Omental fat pad (tissue), 4 donors: ENCODE measurements around the gene SULT2B1. TPM values are rescaled to one million over a fixed set of nuclear protein-coding genes. Genes with fewer than 3 reads are reported as not detected.

Source experiments
- ATAC-seq: fragments of 150-250 bp; one replicate; pipeline ENCODE4 v1.9.1; 2016; ENCODE audit warnings: mild to moderate bottlenecking, moderate library complexity; ENCODE audit not compliant: low FRiP score
- DNase-seq: peaks from one replicate; pipeline ENCODE4 v3.0.0-alpha.2; 2019; ENCODE audit warnings: low spot score
- total RNA-seq, 4 donors: library from RNA; depleted of rRNA; stranded (reverse); fragments of >200 nt; gene quantifications; one replicate each; pipeline ENCODE4 v1.1.0, GENCODE V29; 2016
- TF ChIP-seq, protein P1 (sequence below), 3 donors: fragments of 450-650 bp; IDR thresholded peaks; one replicate each; pipeline ENCODE4 v1.5.1; 2016 to 2017; ENCODE audit warnings: antibody characterized with exemption in 3 of 3, mild to moderate bottlenecking in 3 of 3, moderate library complexity in 2 of 3

Gene SULT2B1
- total RNA-seq, 4 donors from 2014 or later, result not detected

DNA sequence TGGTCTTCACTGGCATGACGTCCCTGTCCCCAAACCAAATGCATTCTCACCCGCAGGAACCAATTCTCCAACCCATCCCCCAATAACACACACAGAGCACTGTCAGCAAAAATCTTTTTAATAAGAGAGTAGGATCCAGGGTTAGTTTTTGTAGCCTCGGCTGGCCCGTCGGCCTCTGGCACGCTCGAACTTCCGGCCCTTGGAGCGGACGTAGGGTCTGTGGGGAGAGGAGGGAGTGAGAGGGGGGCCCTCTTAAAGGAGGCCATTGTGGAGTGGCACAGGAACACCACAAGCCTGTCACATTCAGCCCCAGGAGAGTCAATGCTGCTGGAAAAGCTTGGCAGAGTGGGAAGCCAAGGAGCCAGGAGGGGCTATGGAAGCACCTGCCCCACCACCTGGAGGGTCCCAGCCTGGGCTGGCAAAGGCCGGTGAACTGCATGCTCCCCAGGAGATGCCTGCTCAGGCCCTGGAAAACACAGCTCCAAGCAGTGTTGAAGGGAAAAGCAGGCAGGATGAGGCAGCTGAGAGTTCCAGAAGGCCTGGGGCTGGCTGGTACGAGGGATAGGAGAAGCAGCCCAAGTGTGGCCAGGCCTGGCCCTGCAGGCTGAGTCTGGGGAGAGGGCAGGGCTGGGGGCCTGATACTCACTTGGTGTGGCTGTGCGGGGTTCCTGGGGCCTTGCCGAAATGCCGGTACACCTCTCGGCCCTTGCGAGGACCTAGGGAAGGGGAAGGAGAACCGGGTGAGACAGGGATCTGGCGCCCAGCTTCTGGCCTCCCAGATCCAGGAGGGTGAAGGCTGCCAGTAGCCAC, 63.5 kb downstream of the SULT2B1 start:
- DNase-seq, result no peak
- TF ChIP-seq, protein P1, sequence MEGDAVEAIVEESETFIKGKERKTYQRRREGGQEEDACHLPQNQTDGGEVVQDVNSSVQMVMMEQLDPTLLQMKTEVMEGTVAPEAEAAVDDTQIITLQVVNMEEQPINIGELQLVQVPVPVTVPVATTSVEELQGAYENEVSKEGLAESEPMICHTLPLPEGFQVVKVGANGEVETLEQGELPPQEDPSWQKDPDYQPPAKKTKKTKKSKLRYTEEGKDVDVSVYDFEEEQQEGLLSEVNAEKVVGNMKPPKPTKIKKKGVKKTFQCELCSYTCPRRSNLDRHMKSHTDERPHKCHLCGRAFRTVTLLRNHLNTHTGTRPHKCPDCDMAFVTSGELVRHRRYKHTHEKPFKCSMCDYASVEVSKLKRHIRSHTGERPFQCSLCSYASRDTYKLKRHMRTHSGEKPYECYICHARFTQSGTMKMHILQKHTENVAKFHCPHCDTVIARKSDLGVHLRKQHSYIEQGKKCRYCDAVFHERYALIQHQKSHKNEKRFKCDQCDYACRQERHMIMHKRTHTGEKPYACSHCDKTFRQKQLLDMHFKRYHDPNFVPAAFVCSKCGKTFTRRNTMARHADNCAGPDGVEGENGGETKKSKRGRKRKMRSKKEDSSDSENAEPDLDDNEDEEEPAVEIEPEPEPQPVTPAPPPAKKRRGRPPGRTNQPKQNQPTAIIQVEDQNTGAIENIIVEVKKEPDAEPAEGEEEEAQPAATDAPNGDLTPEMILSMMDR (IDR thresholded peaks at IDR 0.05), result no peak
- ATAC-seq, result no peak

DNA sequence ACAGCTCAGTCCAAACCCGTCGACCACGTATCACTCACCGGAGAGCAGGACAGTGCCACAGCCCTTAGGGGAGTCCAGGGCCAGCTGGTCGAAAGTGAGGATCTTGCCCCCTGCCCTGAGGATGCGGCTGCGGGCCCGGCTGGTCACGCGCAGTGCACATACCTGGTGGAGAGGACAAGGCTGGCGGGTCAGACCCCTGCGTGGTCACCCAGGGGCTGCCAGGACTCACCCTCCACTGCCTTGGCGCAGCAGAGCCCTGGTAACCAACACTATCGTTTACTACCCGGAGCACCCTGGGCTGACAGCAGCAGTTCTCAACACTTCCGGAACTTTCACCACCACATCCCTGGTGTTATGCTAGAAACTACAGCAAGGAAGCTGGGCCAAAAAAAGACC, 64.1 kb downstream of the SULT2B1 start:
- no peak for ATAC-seq
- TF ChIP-seq, protein P1 (IDR thresholded peaks at IDR 0.05), result no peak
- no peak for DNase-seq

DNA sequence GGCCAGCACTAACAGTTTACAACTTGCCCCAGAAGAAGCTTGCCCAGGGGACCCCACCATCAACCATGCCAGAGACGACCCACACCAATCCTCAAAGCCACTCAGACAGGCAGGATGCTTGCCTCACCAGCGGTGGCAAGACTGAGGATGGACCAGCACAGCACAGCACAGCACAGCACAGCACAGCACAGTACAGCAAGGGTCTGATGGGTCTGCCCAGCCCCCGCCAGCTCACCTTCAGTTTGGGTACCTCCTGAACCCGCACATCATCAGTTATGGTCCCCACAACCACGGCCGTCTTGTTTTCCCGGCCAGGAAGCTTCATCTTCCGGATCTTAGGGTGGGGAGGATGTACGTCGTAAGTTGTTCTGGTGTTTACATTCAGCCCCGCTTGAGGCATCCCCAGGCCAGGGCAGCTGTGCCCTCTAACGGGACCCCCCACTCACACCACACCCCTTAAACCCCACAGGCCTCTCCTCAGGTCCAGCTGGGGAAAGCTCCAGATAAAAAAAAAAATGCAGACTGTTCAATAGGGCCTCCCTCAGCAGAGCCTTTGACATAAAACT, 64.6 kb downstream of the SULT2B1 start:
- no peak for ATAC-seq
- DNase-seq, result no peak
- TF ChIP-seq, protein P1 (IDR thresholded peaks at IDR 0.05), result no peak

DNA sequence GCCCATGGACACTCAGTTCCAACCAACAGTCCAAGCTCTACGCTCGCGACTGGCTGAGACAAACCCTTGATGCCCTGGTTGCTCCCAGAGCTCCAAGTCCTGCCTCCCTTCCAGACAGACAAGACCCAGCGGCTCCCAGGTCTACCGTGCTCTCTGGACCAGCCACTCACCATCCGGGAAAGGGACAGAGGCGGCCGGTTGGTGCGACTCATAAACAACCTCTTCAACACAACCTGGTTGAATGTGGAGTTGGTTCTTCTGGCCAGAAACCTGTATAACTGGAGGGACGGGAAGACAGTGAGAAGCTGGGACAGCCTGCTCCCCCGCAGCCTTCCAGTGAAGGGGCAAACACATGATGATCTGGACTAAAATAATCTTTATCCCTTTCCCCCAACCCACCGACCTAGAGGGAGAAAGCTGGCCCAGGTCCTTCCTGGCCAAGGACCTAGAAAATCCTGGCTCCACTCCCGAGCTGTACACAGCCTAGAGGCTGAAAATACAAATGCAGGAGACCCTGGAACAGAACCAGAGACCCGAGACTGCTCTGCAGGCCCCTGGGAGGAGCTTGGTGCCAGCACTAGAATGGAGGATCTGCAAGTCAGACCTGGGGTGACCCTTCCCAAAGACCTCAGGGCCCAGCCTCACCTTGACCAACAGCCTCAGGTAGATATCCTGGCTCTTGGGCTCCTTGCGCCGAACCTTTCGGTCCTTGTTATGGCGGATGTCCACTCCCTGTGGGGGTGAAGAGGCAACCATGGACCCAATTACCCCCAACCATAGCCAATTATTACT, 65.4 kb downstream of the SULT2B1 start:
- no peak for ATAC-seq
- DNase-seq, result no peak
- TF ChIP-seq, protein P1 (IDR thresholded peaks at IDR 0.05), result no peak

DNA sequence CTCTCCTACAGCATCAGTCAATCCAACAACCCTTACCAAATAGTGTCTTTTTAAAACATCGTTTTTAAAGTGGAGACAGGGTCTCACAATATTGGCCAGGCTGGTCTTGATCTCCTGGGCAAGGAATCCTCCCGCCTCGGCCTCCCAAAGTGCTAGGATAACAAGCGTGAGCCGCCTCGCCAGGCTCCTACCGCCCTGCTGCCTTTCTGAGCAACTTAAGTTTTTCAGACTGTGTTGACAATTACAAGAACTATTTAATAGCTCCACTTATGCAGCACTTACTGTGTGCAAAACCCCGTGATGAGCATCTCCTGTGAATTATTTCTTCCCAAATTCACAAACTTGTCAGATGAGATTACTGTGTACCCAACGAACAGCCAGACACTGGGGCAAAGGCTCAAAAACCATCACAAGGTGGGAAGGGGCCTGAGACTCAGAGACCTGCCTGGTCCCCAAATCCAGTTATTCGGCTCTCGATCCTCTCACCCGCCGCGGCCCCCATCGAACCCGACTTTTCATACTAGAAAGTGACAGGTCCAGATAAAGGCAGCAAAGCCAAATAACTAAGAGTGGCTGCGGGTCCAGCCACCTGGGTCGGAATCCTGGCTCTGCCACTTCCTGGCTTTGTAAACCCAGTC, 66.4 kb downstream of the SULT2B1 start:
- no peak for ATAC-seq
- TF ChIP-seq, protein P1 (IDR thresholded peaks at IDR 0.05), result no peak
- DNase-seq, result no peak

DNA sequence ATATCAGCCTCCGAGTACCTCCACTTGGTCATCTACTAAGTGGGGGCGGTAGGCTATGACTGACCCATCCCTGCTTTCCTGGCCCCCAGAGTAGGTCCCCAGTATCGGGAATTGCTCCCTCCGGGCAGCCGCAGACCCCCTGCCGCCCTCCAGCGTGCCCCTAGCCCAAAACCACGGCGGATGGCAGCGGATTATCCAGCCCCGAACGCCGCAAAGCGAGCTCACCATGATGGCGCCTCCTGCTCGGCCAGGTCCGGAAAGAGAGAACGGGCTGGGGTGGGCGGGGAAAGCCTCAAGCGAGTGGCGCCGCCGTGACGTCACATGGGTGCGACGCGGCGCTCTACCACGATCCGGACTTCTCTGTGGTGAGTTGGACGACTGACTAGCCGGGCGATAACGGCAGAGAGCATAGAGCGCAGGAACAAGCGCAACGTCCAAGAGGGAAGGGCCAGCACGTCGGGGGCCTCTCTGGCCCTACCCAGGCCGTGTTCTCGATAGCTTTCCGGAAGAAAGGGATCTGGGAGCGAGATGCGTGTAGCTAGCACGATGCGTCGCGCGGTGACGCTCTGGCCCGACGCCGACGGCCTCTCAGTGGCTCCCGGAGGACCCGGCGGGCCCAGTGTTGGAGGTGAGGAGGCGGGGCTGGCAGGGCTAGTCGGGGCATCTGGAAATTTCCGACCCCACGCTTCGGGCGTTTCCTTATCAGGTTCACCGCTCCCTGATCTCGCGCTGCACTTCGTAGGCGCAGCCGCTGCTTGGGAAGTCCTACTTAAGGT, 67.1 kb downstream of the SULT2B1 start, which contains the start of the genes RPL18 and SPHK2:
Gene RPL18 (minus strand): TSS at position 263 of the 776 bp plus-strand sequence. CDS start 35 bp downstream, at position 228.
Gene SPHK2 (plus strand): TSS at position 591 of the 776 bp plus-strand sequence. CDS start 1,009 bp downstream, outside the sequence.
- DNase-seq (peak; percentile 78), ATAC-seq (peak; percentile 87)
- TF ChIP-seq, protein P1 (IDR thresholded peaks at IDR 0.05), result no peak
